HepG2 (cell line): ENCODE data around the gene NPHP4. TPM values are rescaled to one million over a fixed set of nuclear protein-coding genes. Genes with fewer than 3 reads are reported as not detected.

Experiments used
- AGO2 ChIP-seq: fragments of 200-400 bp; formaldehyde crosslinking; optimal IDR thresholded peaks from 2 replicates; pipeline ENCODE3; 2017; ENCODE audit warnings: mild to moderate bottlenecking, low read depth, low read length, moderate library complexity
- ATF1 ChIP-seq: IDR thresholded peaks from 2 replicates; pipeline ENCODE4 v1.6.1; 2016; ENCODE audit warnings: mild to moderate bottlenecking, control low read depth
- EHMT2 ChIP-seq: fragments of 200-600 bp; sonication (generic); IDR thresholded peaks from 2 replicates; pipeline ENCODE4 v1.7.0; 2017; ENCODE audit warnings: antibody characterized with exemption, low read depth, low read length, borderline replicate concordance
- HNF1B ChIP-seq: sonication (generic); formaldehyde crosslinking; IDR thresholded peaks from 2 replicates; pipeline ENCODE4 v1.5.1; 2020; ENCODE audit warnings: mild to moderate bottlenecking, moderate library complexity, missing genetic modification reagents
- MED1 ChIP-seq: sonication (generic); formaldehyde crosslinking; IDR thresholded peaks from 2 replicates; pipeline ENCODE4 v1.4.0; 2020; ENCODE audit warnings: missing genetic modification reagents
- ZNF234 ChIP-seq: sonication (generic); formaldehyde crosslinking; conservative IDR thresholded peaks from 2 replicates; pipeline ENCODE4 v1.5.1; 2020; ENCODE audit warnings: mild to moderate bottlenecking, missing genetic modification reagents
- ZNF616 ChIP-seq: sonication (generic); formaldehyde crosslinking; IDR thresholded peaks from 2 replicates; pipeline ENCODE4 v1.5.0; 2020; ENCODE audit warnings: low read depth, mild to moderate bottlenecking, missing genetic modification reagents
- polyA plus RNA-seq, 8 experiments: library from polyadenylated mRNA; depleted of rRNA in 3 of 8; stranded (reverse) in 7 of 8; unstranded in 1 of 8; fragments of >200 nt; fragmentation: Illumina TruSeq in 4 of 8; extraction: Trizol in 4 of 8; gene quantifications; 2 replicates each; pipeline versions ENCODE4 v1.2.1 to v1.2.3, GENCODE V29; 2011 to 2016; ENCODE audit warnings: low read depth in 4 of 8, missing spikeins in 1 of 8, mixed read lengths in 1 of 8; ENCODE audit not compliant: insufficient read depth in 1 of 8
- total RNA-seq, 5 experiments: library from RNA; depleted of rRNA; stranded (reverse); fragments of >200 nt; fragmentation: Illumina TruSeq; extraction: Trizol; gene quantifications; 2 replicates each; pipeline ENCODE4 v1.2.3, GENCODE V29; 2016; ENCODE audit warnings: low read depth in 1 of 5
- TF ChIP-seq, protein P1 (sequence below): sonication (generic); formaldehyde crosslinking; IDR thresholded peaks from 2 replicates; pipeline ENCODE4 v1.4.0; 2020; ENCODE audit warnings: missing genetic modification reagents, borderline replicate concordance
- TF ChIP-seq, protein P2 (sequence below): sonication (generic); formaldehyde crosslinking; IDR thresholded peaks from 2 replicates; pipeline ENCODE4 v1.8.1; 2023; ENCODE audit warnings: mild to moderate bottlenecking, missing genetic modification reagents

The NPHP4 gene
- total and polyA plus RNA-seq, 2 of the 13 experiments (the other 11 are each of a cell fraction or from before 2014, with no cell fraction given), result 4.4 to 6.8 TPM

- TF ChIP-seq, protein P1, sequence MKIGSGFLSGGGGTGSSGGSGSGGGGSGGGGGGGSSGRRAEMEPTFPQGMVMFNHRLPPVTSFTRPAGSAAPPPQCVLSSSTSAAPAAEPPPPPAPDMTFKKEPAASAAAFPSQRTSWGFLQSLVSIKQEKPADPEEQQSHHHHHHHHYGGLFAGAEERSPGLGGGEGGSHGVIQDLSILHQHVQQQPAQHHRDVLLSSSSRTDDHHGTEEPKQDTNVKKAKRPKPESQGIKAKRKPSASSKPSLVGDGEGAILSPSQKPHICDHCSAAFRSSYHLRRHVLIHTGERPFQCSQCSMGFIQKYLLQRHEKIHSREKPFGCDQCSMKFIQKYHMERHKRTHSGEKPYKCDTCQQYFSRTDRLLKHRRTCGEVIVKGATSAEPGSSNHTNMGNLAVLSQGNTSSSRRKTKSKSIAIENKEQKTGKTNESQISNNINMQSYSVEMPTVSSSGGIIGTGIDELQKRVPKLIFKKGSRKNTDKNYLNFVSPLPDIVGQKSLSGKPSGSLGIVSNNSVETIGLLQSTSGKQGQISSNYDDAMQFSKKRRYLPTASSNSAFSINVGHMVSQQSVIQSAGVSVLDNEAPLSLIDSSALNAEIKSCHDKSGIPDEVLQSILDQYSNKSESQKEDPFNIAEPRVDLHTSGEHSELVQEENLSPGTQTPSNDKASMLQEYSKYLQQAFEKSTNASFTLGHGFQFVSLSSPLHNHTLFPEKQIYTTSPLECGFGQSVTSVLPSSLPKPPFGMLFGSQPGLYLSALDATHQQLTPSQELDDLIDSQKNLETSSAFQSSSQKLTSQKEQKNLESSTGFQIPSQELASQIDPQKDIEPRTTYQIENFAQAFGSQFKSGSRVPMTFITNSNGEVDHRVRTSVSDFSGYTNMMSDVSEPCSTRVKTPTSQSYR (CRISPR knock-in tag), result no peak
- TF ChIP-seq, protein P2, sequence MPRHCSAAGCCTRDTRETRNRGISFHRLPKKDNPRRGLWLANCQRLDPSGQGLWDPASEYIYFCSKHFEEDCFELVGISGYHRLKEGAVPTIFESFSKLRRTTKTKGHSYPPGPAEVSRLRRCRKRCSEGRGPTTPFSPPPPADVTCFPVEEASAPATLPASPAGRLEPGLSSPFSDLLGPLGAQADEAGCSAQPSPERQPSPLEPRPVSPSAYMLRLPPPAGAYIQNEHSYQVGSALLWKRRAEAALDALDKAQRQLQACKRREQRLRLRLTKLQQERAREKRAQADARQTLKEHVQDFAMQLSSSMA (CRISPR knock-in tag), result no peak
- TF ChIP-seq EHMT2 (no peak), ZNF234 (CRISPR knock-in tag) (no peak), ATF1 (CRISPR knock-in tag) (no peak), MED1 (CRISPR knock-in tag) (no peak), AGO2 (no peak), HNF1B (CRISPR knock-in tag) (no peak), ZNF616 (no peak)
Measured at GRCh38 chr1:5844442-5844841, 147.8 kb downstream of the NPHP4 start (continued).
